Vagina (tissue), 2 donors: Measurements from ENCODE around the gene PDE9A. TPM values are rescaled to one million over a fixed set of nuclear protein-coding genes. Genes with fewer than 3 reads are reported as not detected.

Experiments used
- DNase-seq, 2 donors: peaks; one replicate each; pipeline ENCODE4 v3.0.0-alpha.2; 2017; ENCODE audit errors: extremely low spot score in 2 of 2
- H3K27ac ChIP-seq: fragments of 200-600 bp; sonication (generic); one replicate; pipeline ENCODE4 v1.5.1; 2019
- H3K27me3 ChIP-seq: fragments of 200-600 bp; sonication (generic); one replicate; pipeline ENCODE4 v1.5.1; 2019
- H3K36me3 ChIP-seq, 2 donors: fragments of 200-600 bp; sonication (generic); one replicate each; pipeline ENCODE4 v1.5.1; 2017 to 2019
- H3K4me1 ChIP-seq: fragments of 200-600 bp; sonication (generic); one replicate; pipeline ENCODE4 v1.5.1; 2019
- H3K4me3 ChIP-seq, 2 donors: fragments of 200-600 bp; sonication (generic); 1 replicate in 1 of 2; 2 replicates in 1 of 2; pipeline ENCODE4 v1.5.1; 2016 to 2019
- H3K9me3 ChIP-seq: fragments of 200-600 bp; sonication (generic); one replicate; pipeline ENCODE4 v1.5.1; 2019
- CTCF ChIP-seq, 3 experiments: fragments of 450-650 bp in 2 of 3; fragments of 200-600 bp in 1 of 3; sonication (generic) in 1 of 3; IDR thresholded peaks; one replicate each; pipeline ENCODE4 v1.5.1; 2017 to 2019; ENCODE audit warnings: antibody characterized with exemption in 3 of 3, mild to moderate bottlenecking in 2 of 3, moderate library complexity in 2 of 3
- POLR2A ChIP-seq, 2 donors: fragments of 450-650 bp; IDR thresholded peaks; one replicate each; pipeline ENCODE4 v1.6.1; 2017; ENCODE audit warnings: antibody characterized with exemption in 2 of 2, mild to moderate bottlenecking in 2 of 2, moderate library complexity in 2 of 2
- POLR2AphosphoS5 ChIP-seq, 2 donors: sonication (generic); formaldehyde crosslinking; IDR thresholded peaks; one replicate each; pipeline ENCODE4 v1.9.0; 2017; ENCODE audit warnings: antibody characterized with exemption in 2 of 2, mild to moderate bottlenecking in 2 of 2, low read depth in 1 of 2; ENCODE audit not compliant: insufficient read depth in 1 of 2
- intact Hi-C: fragments of 100-400 bp; cut with DNase I; formaldehyde crosslinking; loops from one replicate; pipeline ENCODE4 v1.15.1; 2023
- total RNA-seq: library from RNA; depleted of rRNA; stranded (reverse); fragments of >200 nt; gene quantifications from one replicate; pipeline ENCODE4 v1.2.3, GENCODE V29; 2016

PDE9A gene
- total RNA-seq, 1 donor from 2014 or later = 9.6 TPM

- intact Hi-C loops = no loop called here
- TF ChIP-seq POLR2A (IDR thresholded peaks at IDR 0.05) (no peak), POLR2AphosphoS5 (IDR thresholded peaks at IDR 0.05; ENCODE audit: insufficient read depth in 1 of 2, low read depth in 1 of 2) (no peak), CTCF (IDR thresholded peaks at IDR 0.05) (no peak)
- DNase-seq = no peak
- no peaks in the 10 kb centered on the region for H3K36me3 ChIP-seq
- peaks cover 11% of the 10 kb centered on the region for H3K4me1 ChIP-seq
- no peak overlapping the region for H3K27ac ChIP-seq
- H3K9me3 ChIP-seq = no peaks in the 10 kb centered on the region
- no peaks in the 10 kb centered on the region for H3K27me3 ChIP-seq
- no peak overlapping the region for H3K4me3 ChIP-seq
These were observed 12.8 kb downstream of the PDE9A start for GRCh38 chr21:42666023-42666747.

GRCh38 chr21:42666925-42667324 lies 13.5 kb downstream of the PDE9A start:
- H3K4me3 ChIP-seq = no peak overlapping the region
- H3K27ac ChIP-seq = no peak overlapping the region
- no peaks in the 10 kb centered on the region for H3K9me3 ChIP-seq
- intact Hi-C loops = no loop called here
- H3K27me3 ChIP-seq = no peaks in the 10 kb centered on the region
- no peaks in the 10 kb centered on the region for H3K36me3 ChIP-seq
- H3K4me1 ChIP-seq = peaks cover 11% of the 10 kb centered on the region
- no peak for DNase-seq
- TF ChIP-seq CTCF (IDR thresholded peaks at IDR 0.05) = no peak
- TF ChIP-seq POLR2AphosphoS5 (IDR thresholded peaks at IDR 0.05; ENCODE audit: insufficient read depth in 1 of 2, low read depth in 1 of 2) = no peak
- TF ChIP-seq POLR2A (IDR thresholded peaks at IDR 0.05) = no peak

GRCh38 chr21:42668298-42668992 lies 15.0 kb downstream of the PDE9A start:
- intact Hi-C loops = no loop called here
- Histone ChIP-seq H3K27ac (peak overlapping the region; percentile 13), H3K36me3 (no peaks in the 10 kb centered on the region), H3K4me1 (peaks cover 11% of the 10 kb centered on the region), H3K27me3 (no peaks in the 10 kb centered on the region), H3K4me3 (peak overlapping the region; percentile 21 to 27), H3K9me3 (no peaks in the 10 kb centered on the region)
- TF ChIP-seq POLR2AphosphoS5 (IDR thresholded peaks at IDR 0.05; ENCODE audit: insufficient read depth in 1 of 2, low read depth in 1 of 2) = no peak
- TF ChIP-seq CTCF (IDR thresholded peaks at IDR 0.05) = no peak
- TF ChIP-seq POLR2A (IDR thresholded peaks at IDR 0.05) = no peak
- DNase-seq = no peak

GRCh38 chr21:42669041-42669440 lies 15.6 kb downstream of the PDE9A start:
- peak overlapping the region; percentile 13 for H3K27ac ChIP-seq
- peaks cover 17% of the 10 kb centered on the region for H3K4me1 ChIP-seq
- no peaks in the 10 kb centered on the region for H3K9me3 ChIP-seq
- H3K27me3 ChIP-seq = no peaks in the 10 kb centered on the region
- TF ChIP-seq POLR2AphosphoS5 (IDR thresholded peaks at IDR 0.05; ENCODE audit: insufficient read depth in 1 of 2, low read depth in 1 of 2) = no peak
- TF ChIP-seq CTCF (IDR thresholded peaks at IDR 0.05) = no peak
- no peak for TF ChIP-seq POLR2A (IDR thresholded peaks at IDR 0.05)
- no peak for DNase-seq
- no peaks in the 10 kb centered on the region for H3K36me3 ChIP-seq
- peak overlapping the region in 1 of 2 donors; percentile 27 for H3K4me3 ChIP-seq
- intact Hi-C loops = no loop called here
